K562 (cell line): ENCODE data around the gene TMCO1. TPM values are rescaled to one million over a fixed set of nuclear protein-coding genes. Genes with fewer than 3 reads are reported as not detected.

Experiments
- CBFA2T2 ChIP-seq: fragments of 450-650 bp; conservative IDR thresholded peaks from 2 replicates; pipeline ENCODE4 v1.6.1; 2017; ENCODE audit warnings: mild to moderate bottlenecking
- DPF2 ChIP-seq: fragments of 450-650 bp; IDR thresholded peaks from 2 replicates; pipeline ENCODE4 v1.6.1; 2016
- GABPB2 ChIP-seq: fragments of 250-450 bp; sonication (Bioruptor Pico); conservative IDR thresholded peaks from 2 replicates; pipeline ENCODE4 v1.5.1; 2021; ENCODE audit warnings: mild to moderate bottlenecking
- KLF16 ChIP-seq: IDR thresholded peaks from 2 replicates; pipeline ENCODE4 v1.6.1; 2016; ENCODE audit warnings: antibody characterized with exemption
- PRDM10 ChIP-seq: fragments of 450-650 bp; IDR thresholded peaks from 2 replicates; pipeline ENCODE4 v1.6.1; 2018; ENCODE audit not compliant: partially characterized antibody
- RAD21 ChIP-seq, 2 experiments: fragments of 250-450 bp in 1 of 2; fragments of 450-650 bp in 1 of 2; sonication (Bioruptor Pico) in 1 of 2; formaldehyde crosslinking in 1 of 2; IDR thresholded peaks in 1 of 2; conservative IDR thresholded peaks in 1 of 2; 2 replicates each; pipeline versions ENCODE4 v1.4.0 to v1.8.0; 2020 to 2022; ENCODE audit warnings: mild to moderate bottlenecking in 2 of 2, moderate library complexity in 1 of 2
- SRSF7 ChIP-seq: fragments of 200-400 bp; formaldehyde crosslinking; optimal IDR thresholded peaks from 2 replicates; pipeline ENCODE3; 2017; ENCODE audit warnings: mild to moderate bottlenecking, low read depth, low read length
- SRSF9 ChIP-seq: fragments of 200-400 bp; formaldehyde crosslinking; IDR thresholded peaks from 2 replicates; pipeline ENCODE4 v1.6.1; 2017; ENCODE audit warnings: low read depth, low read length, borderline replicate concordance
- STAT5A ChIP-seq: IDR thresholded peaks from 2 replicates; pipeline ENCODE4 v1.6.1; 2012; ENCODE audit warnings: low read length, inconsistent platforms, borderline replicate concordance
- STAT6 ChIP-seq: sonication (generic); formaldehyde crosslinking; IDR thresholded peaks from 2 replicates; pipeline ENCODE4 v1.8.1; 2023; ENCODE audit warnings: mild to moderate bottlenecking, missing genetic modification reagents
- XRCC3 ChIP-seq: fragments of 450-650 bp; IDR thresholded peaks from 2 replicates; pipeline ENCODE4 v1.6.1; 2017; ENCODE audit warnings: mild to moderate bottlenecking, moderate library complexity
- ZNF311 ChIP-seq: fragments of 250-450 bp; sonication (Bioruptor Pico); IDR thresholded peaks from 2 replicates; pipeline ENCODE4 v1.4.0; 2020; ENCODE audit warnings: mild to moderate bottlenecking, moderate library complexity
- ZNF445 ChIP-seq: fragments of 250-450 bp; sonication (Bioruptor Pico); IDR thresholded peaks from 2 replicates; pipeline ENCODE4 v1.4.0; 2020; ENCODE audit warnings: low read depth, mild to moderate bottlenecking, moderate library complexity
- ZNF518B ChIP-seq: fragments of 250-450 bp; sonication (Bioruptor Pico); IDR thresholded peaks from 2 replicates; pipeline ENCODE4 v1.5.0; 2021; ENCODE audit warnings: mild to moderate bottlenecking, moderate library complexity
- ZNF699 ChIP-seq: fragments of 250-450 bp; sonication (Bioruptor Pico); IDR thresholded peaks from 2 replicates; pipeline ENCODE4 v1.8.0; 2021; ENCODE audit warnings: mild to moderate bottlenecking, moderate library complexity; ENCODE audit not compliant: insufficient replicate concordance
- ZNF740 ChIP-seq, 3 experiments: fragments of 200-800 bp in 1 of 3; sonication (Bioruptor generic) in 1 of 3; sonication (generic) in 1 of 3; formaldehyde crosslinking in 1 of 3; IDR thresholded peaks; 2 replicates each; pipeline versions ENCODE4 v1.6.1 to v1.8.0; 2016 to 2022; ENCODE audit warnings: mild to moderate bottlenecking in 2 of 3, missing compliant biosample characterization in 2 of 3, missing genetic modification characterization in 2 of 3, missing genetic modification reagents in 1 of 3
- ZNF79 ChIP-seq: fragments of 250-450 bp; sonication (Bioruptor Pico); IDR thresholded peaks from 2 replicates; pipeline ENCODE4 v1.4.0; 2020; ENCODE audit warnings: low read depth, mild to moderate bottlenecking, moderate library complexity
- polyA plus RNA-seq, 8 experiments: library from polyadenylated mRNA; depleted of rRNA in 4 of 8; stranded (reverse) in 5 of 8; unstranded in 3 of 8; fragments of >200 nt; fragmentation: Nextera tagmentation in 2 of 8; fragmentation: Illumina TruSeq in 1 of 8; extraction: Ambion mirVana in 2 of 8; extraction: Trizol in 1 of 8; gene quantifications; 2 replicates each; pipeline versions ENCODE4 v1.2.1 to v1.2.3, GENCODE V29; 2011 to 2014; ENCODE audit warnings: inconsistent platforms in 1 of 8, missing spikeins in 1 of 8
- total RNA-seq, 7 experiments: library from RNA; depleted of rRNA in 6 of 7; stranded (reverse); fragments of >200 nt in 6 of 7; fragmentation: Illumina TruSeq in 2 of 7; extraction: Trizol in 2 of 7; gene quantifications; 2 replicates each; pipeline versions ENCODE4 v1.2.1 to v1.2.3, GENCODE V29; 2011 to 2021; ENCODE audit warnings: low replicate concordance in 1 of 7

The TMCO1 gene
- total and polyA plus RNA-seq, 9 of the 15 experiments (the other 6 are each of a cell fraction or from before 2014, with no cell fraction given) = 69.3 to 561 (median 175) TPM

- TF ChIP-seq PRDM10 = no peak
- TF ChIP-seq SRSF7 = no peak
- TF ChIP-seq STAT5A = peak; percentile 47; the same call in 1 of the 2 replicates
- no peak for TF ChIP-seq ZNF79
- TF ChIP-seq SRSF9 = no peak
- no peak for TF ChIP-seq RAD21 (CRISPR knock-in tag; conservative IDR thresholded peaks at IDR 0.05 in 1 of 2, IDR thresholded peaks at IDR 0.05 in 1 of 2)
- peak; percentile 87 for TF ChIP-seq CBFA2T2
- no peak for TF ChIP-seq ZNF311 (CRISPR knock-in tag)
- TF ChIP-seq ZNF518B (CRISPR knock-in tag) = no peak
- no peak for TF ChIP-seq ZNF445 (CRISPR knock-in tag)
- TF ChIP-seq GABPB2 (CRISPR knock-in tag) = no peak
- peak; percentile 79; the same call in 1 of the 2 replicates for TF ChIP-seq KLF16
- TF ChIP-seq XRCC3 = no peak
- TF ChIP-seq STAT6 (CRISPR knock-in tag) = no peak
- TF ChIP-seq ZNF740 (CRISPR knock-in tag; IDR thresholded peaks at IDR 0.05) = no peak
- TF ChIP-seq ZNF740 (tag; IDR thresholded peaks at IDR 0.05) = no peak
- no peak for TF ChIP-seq ZNF699
- TF ChIP-seq DPF2 = peak; percentile 95
These were observed 48.3 kb upstream of the TMCO1 start (continued) for GRCh38 chr1:165816826-165817497.
